B cell (primary cell): ENCODE results near the gene CCNA1. TPM values are rescaled to one million over a fixed set of nuclear protein-coding genes. Genes with fewer than 3 reads are reported as not detected.
A peak's percentile ranks its signal among the peaks of the same experiment; 100 is the strongest.

Experiments used
- ATAC-seq: fragments of 200-7000 bp; cut with Tn5 transposase; one replicate; pipeline ENCODE4 v1.10.0; 2021; ENCODE audit warnings: low read depth, mild to moderate bottlenecking, moderate number of reproducible peaks, moderate library complexity
- CTCF ChIA-PET: fragments of 350-600 bp; sonication (Branson Sonifier 250); formaldehyde crosslinking; loops from one replicate; lab custom pipeline; 2021; ENCODE audit warnings: antibody characterized with exemption, inconsistent platforms; lab: Charles Lee
- POLR2A ChIA-PET: fragments of 350-600 bp; sonication (Branson Sonifier 250); formaldehyde crosslinking; loops from one replicate; lab custom pipeline; 2021; ENCODE audit warnings: antibody characterized with exemption; lab: Charles Lee
- DNase-seq: peaks from one replicate; pipeline ENCODE4 v3.0.0; 2013
- H2AFZ ChIP-seq: 2 replicates; pipeline ENCODE4 v1.6.1; 2012; ENCODE audit warnings: mild to moderate bottlenecking, low read depth, low read length; ENCODE audit not compliant: insufficient read depth, poor library complexity, severe bottlenecking
- H3K27ac ChIP-seq, 2 donors: 1 replicate in 1 of 2; 2 replicates in 1 of 2; pipeline ENCODE4 v1.5.1; 2012 to 2013; ENCODE audit warnings: low read length in 2 of 2, mild to moderate bottlenecking in 2 of 2, moderate library complexity in 1 of 2
- H3K27me3 ChIP-seq, 4 experiments: fragments of 200-600 bp in 1 of 4; sonication (generic) in 1 of 4; replicated peaks in 1 of 4; 1 replicate in 2 of 4; 2 replicates in 2 of 4; pipeline versions ENCODE4 v1.6.1 to v1.7.0; 2013 to 2016; ENCODE audit warnings: low read length in 3 of 4, mild to moderate bottlenecking in 2 of 4, mixed read lengths in 1 of 4, moderate library complexity in 1 of 4; ENCODE audit not compliant: insufficient read depth in 4 of 4, control insufficient read depth in 3 of 4; ENCODE audit errors: control extremely low read depth in 1 of 4
- H3K36me3 ChIP-seq, 2 experiments: replicated peaks in 1 of 2; 1 replicate in 1 of 2; 2 replicates in 1 of 2; pipeline versions ENCODE4 v1.6.1 to v1.7.1; 2013; ENCODE audit warnings: low read length in 1 of 2; ENCODE audit not compliant: insufficient read depth in 2 of 2, control insufficient read depth in 1 of 2; ENCODE audit errors: control extremely low read depth in 1 of 2, extremely low read depth in 1 of 2
- H3K4me1 ChIP-seq, 2 donors: fragments of 200-600 bp in 1 of 2; sonication (generic) in 1 of 2; 1 replicate in 1 of 2; 2 replicates in 1 of 2; pipeline versions ENCODE4 v1.5.1 to v1.6.1; 2013 to 2017; ENCODE audit warnings: low read length in 2 of 2; ENCODE audit not compliant: control insufficient read depth in 2 of 2, insufficient read depth in 2 of 2
- H3K4me2 ChIP-seq: replicated peaks from 2 replicates; pipeline ENCODE3; 2012; ENCODE audit warnings: mild to moderate bottlenecking, low read depth, low read length; ENCODE audit not compliant: poor library complexity, severe bottlenecking
- H3K4me3 ChIP-seq, 5 experiments: fragments of 200-600 bp in 1 of 5; sonication (generic) in 1 of 5; 1 replicate in 3 of 5; 2 replicates in 2 of 5; pipeline versions ENCODE4 v1.5.1 to v1.7.0; 2011 to 2016; ENCODE audit warnings: low read length in 4 of 5, mild to moderate bottlenecking in 4 of 5, low read depth in 2 of 5, control low read depth in 1 of 5, moderate library complexity in 1 of 5; ENCODE audit not compliant: insufficient read depth in 1 of 5; ENCODE audit errors: control extremely low read depth in 1 of 5, extremely low read depth in 1 of 5
- H3K79me2 ChIP-seq: fragments of 200-600 bp; sonication (generic); one replicate; pipeline ENCODE4 v1.6.0; 2016; ENCODE audit warnings: low read length; ENCODE audit not compliant: control insufficient read depth, insufficient read depth
- H3K9ac ChIP-seq: fragments of 200-600 bp; sonication (generic); 2 replicates; pipeline ENCODE4 v1.6.1; 2017; ENCODE audit warnings: mild to moderate bottlenecking, low read length, moderate library complexity
- H3K9me3 ChIP-seq, 3 donors: one replicate each; pipeline versions ENCODE4 v1.6.1 to v1.7.1; 2013; ENCODE audit warnings: low read length in 2 of 3; ENCODE audit not compliant: control insufficient read depth in 2 of 3, insufficient read depth in 1 of 3; ENCODE audit errors: control extremely low read depth in 1 of 3
- H4K20me1 ChIP-seq: 2 replicates; pipeline ENCODE4 v1.6.0; 2012; ENCODE audit warnings: mild to moderate bottlenecking, low read length; ENCODE audit not compliant: insufficient read depth, control insufficient read depth, poor library complexity, severe bottlenecking
- H3K27ac Mint-ChIP-seq: one replicate; pipeline ENCODE4 v1.8.0; 2021; ENCODE audit warnings: mixed read lengths
- H3K27me3 Mint-ChIP-seq: one replicate; pipeline ENCODE4 v1.8.0; 2021; ENCODE audit warnings: mixed read lengths
- H3K4me1 Mint-ChIP-seq: one replicate; pipeline ENCODE4 v1.8.0; 2021; ENCODE audit warnings: mixed read lengths
- H3K4me3 Mint-ChIP-seq: one replicate; pipeline ENCODE4 v1.8.0; 2021; ENCODE audit warnings: mixed read lengths
- H3K9me3 Mint-ChIP-seq: one replicate; pipeline ENCODE4 v1.8.0; 2022; ENCODE audit warnings: mixed read lengths; ENCODE audit not compliant: insufficient read depth
- EZH2 ChIP-seq: IDR thresholded peaks from 2 replicates; pipeline ENCODE4 v1.6.1; 2012; ENCODE audit warnings: borderline replicate concordance, low read depth, mild to moderate bottlenecking, moderate library complexity, low read length; ENCODE audit not compliant: insufficient read depth, poor library complexity, severe bottlenecking
- WGBS: methylation state at CpG from one replicate; pipeline ENCODE4 v1.1.5; 2013; ENCODE audit warnings: missing lambda C conversion rate; ENCODE audit not compliant: insufficient coverage; 5-methylcytosine and 5-hydroxymethylcytosine counted together
- intact Hi-C: fragments of 100-400 bp; cut with micrococcal nuclease; formaldehyde crosslinking; loops from one replicate; pipeline ENCODE4 v1.10.0; 2022
- polyA plus RNA-seq: library from polyadenylated mRNA; depleted of rRNA; stranded (reverse); fragments of >200 nt; gene quantifications from 2 replicates; pipeline ENCODE4 v1.2.3, GENCODE V29; 2012
- total RNA-seq, 2 donors: library from RNA; stranded (reverse); fragments of 120-200 nt in 1 of 2; gene quantifications; 1 replicate in 1 of 2; 2 replicates in 1 of 2; pipeline versions ENCODE4 v1.2.3 to v1.2.4, GENCODE V29; 2013 to 2022
- TF ChIP-seq, protein P1 (sequence below): fragments of 200-600 bp; IDR thresholded peaks from one replicate; pipeline ENCODE4 v1.8.0; 2022; ENCODE audit warnings: antibody characterized with exemption, mild to moderate bottlenecking

Gene CCNA1
- total and polyA plus RNA-seq, 2 donors (not counting 1 experiment from before 2014, with no cell fraction given), result 0.15 to 0.69 TPM

DNA sequence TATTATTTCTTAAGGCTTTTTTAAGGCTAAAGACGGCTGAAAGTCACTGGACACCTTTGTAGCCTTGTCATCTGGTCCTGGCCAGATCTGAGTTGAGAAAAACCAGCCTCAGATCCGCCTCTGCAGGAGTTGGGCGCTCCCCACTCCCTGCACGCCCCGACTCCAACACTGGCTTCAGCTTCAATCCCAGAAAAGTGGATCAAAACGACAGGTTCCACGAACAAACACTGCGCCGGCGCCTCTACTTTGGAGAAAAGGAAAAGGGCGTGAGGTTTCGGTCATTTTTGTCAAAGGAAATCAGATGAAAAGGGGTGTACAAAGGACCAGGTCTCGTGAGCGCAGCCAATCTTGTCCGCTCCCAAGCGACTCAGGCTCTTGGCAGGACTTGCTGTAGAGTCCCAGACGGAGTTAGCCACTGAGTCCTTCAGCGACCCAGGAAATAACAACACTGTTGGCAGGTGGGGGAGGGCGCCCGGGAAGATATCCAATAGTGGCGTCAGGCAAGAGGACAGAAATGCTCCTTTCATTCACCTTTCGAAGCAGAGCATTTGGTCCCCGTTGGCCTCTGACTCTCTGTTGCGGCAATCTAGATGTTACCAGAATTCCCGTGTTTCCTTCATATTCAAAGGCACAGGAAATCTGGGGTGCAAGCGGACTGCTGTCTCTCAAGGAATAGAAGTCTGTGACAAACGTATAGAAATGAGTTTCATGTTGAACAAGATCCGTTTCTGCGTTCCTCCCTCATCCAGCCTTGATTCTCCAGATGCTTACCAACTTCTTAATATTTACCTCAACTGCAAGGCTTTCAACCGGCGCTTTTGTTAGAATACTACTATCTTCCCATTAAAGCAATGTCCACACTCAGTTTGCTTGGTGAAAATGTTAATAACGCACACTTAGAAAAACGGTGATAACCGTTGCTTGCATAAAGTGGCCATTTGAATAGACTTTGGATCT, 1.8 kb upstream of the CCNA1 start:
- no peak overlapping the region for H3K27ac Mint-ChIP-seq
- no peaks in the 10 kb centered on the region for H3K36me3 ChIP-seq
- no peak overlapping the region for H3K4me3 ChIP-seq
- no peaks in the 10 kb centered on the region for H4K20me1 ChIP-seq
- peaks cover 62% of the 10 kb centered on the region for H3K27me3 Mint-ChIP-seq
- WGBS, result 11% methylated on average over 25 of the region's 34 CpGs
- peak overlapping the region; percentile 95 for H3K4me2 ChIP-seq
- peaks cover 1 to 40% (median 20%) of the 10 kb centered on the region in 4 experiments for H3K27me3 ChIP-seq
- peak overlapping the region; percentile 19 for H2AFZ ChIP-seq
- no peaks in the 10 kb centered on the region for H3K79me2 ChIP-seq
- no peak overlapping the region for H3K27ac ChIP-seq
- POLR2A ChIA-PET, result no interaction called here
- peak overlapping the region; percentile 70 for H3K4me3 Mint-ChIP-seq
- H3K9me3 ChIP-seq, result no peaks in the 10 kb centered on the region
- TF ChIP-seq, protein P1, sequence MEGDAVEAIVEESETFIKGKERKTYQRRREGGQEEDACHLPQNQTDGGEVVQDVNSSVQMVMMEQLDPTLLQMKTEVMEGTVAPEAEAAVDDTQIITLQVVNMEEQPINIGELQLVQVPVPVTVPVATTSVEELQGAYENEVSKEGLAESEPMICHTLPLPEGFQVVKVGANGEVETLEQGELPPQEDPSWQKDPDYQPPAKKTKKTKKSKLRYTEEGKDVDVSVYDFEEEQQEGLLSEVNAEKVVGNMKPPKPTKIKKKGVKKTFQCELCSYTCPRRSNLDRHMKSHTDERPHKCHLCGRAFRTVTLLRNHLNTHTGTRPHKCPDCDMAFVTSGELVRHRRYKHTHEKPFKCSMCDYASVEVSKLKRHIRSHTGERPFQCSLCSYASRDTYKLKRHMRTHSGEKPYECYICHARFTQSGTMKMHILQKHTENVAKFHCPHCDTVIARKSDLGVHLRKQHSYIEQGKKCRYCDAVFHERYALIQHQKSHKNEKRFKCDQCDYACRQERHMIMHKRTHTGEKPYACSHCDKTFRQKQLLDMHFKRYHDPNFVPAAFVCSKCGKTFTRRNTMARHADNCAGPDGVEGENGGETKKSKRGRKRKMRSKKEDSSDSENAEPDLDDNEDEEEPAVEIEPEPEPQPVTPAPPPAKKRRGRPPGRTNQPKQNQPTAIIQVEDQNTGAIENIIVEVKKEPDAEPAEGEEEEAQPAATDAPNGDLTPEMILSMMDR, result no peak
- no peak for TF ChIP-seq EZH2
- intact Hi-C loops, result no loop called here
- CTCF ChIA-PET, result interaction anchor here (0.5 kb wide), 1 partner anchor 11 kb away, joined by 3 read pairs; no protein-coding TSS in a partner anchor
- ATAC-seq (no peak), DNase-seq (peak; percentile 21)
- H3K4me1 ChIP-seq, result peaks cover 21 to 25% of the 10 kb centered on the region in 2 donors
- H3K9me3 Mint-ChIP-seq, result no peaks in the 10 kb centered on the region
- peaks cover 19% of the 10 kb centered on the region for H3K4me1 Mint-ChIP-seq
- no peak overlapping the region for H3K9ac ChIP-seq
